Sigmoid colon (tissue), 4 donors: Measurements from ENCODE around the gene HIGD1A.

ENCODE experiments used
- CTCF ChIP-seq, 4 experiments: fragments of 450-650 bp in 3 of 4; fragments of 200-600 bp in 1 of 4; IDR thresholded peaks; one replicate each; pipeline ENCODE4 v1.5.1; 2016 to 2019; ENCODE audit warnings: antibody characterized with exemption in 4 of 4, mild to moderate bottlenecking in 3 of 4, moderate library complexity in 2 of 4
- POLR2A ChIP-seq, 2 donors: fragments of 450-650 bp; IDR thresholded peaks; one replicate each; pipeline ENCODE4 v1.6.1; 2016; ENCODE audit warnings: antibody characterized with exemption in 2 of 2, mild to moderate bottlenecking in 2 of 2, moderate library complexity in 2 of 2
- POLR2AphosphoS5 ChIP-seq, 4 donors: sonication (generic); formaldehyde crosslinking; IDR thresholded peaks; one replicate each; pipeline ENCODE4 v1.6.1; 2017; ENCODE audit warnings: antibody characterized with exemption in 4 of 4

DNA sequence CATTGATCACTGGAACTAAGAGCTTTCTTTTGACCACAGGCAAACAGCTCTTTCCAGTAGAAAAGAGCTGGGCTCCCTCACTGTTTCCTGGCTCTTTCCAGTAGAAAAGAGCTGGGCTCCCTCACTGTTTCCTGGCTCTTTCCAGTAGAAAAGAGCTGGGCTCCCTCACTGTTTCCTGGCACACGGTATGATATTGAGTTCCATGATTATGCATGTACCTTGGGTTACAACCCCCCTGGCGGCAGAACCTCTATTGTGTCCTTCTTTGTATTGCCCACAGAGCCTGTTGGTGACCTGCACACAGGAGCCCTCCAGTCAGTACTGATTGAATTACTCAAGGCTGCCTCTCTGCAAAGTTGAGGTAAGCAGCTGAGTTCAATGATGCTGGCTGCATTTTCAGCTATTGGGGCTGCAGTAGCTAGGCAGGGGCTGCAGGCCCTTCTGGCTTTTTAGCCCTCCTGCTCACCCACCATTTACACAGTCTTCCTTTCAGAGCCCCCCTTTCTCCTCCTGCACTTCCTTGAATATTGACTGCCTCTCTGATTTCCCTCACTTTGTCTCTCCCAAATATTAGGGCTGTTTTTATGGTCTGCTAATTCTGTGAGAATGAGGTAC lies 15.2 kb upstream of the HIGD1A start:
- no peak for TF ChIP-seq CTCF (IDR thresholded peaks at IDR 0.05)
- no peak for TF ChIP-seq POLR2A (IDR thresholded peaks at IDR 0.05)
- TF ChIP-seq POLR2AphosphoS5 (IDR thresholded peaks at IDR 0.05) = no peak
